Smooth muscle cell of the brain vasculature (primary cell): ENCODE results near the gene MAGEB17.
A peak's percentile ranks its signal among the peaks of the same experiment; 100 is the strongest.
"Not testable (repeated sequence)": the region's sequence is repeated elsewhere in the genome, so short reads cannot be mapped to it uniquely, and the experiment has no call there.

Experiments used
- DNase-seq: peaks from one replicate; pipeline ENCODE4 v3.0.0-alpha.2; 2012; ENCODE audit warnings: low read depth, low spot score

The MAGEB17 gene, protein sequence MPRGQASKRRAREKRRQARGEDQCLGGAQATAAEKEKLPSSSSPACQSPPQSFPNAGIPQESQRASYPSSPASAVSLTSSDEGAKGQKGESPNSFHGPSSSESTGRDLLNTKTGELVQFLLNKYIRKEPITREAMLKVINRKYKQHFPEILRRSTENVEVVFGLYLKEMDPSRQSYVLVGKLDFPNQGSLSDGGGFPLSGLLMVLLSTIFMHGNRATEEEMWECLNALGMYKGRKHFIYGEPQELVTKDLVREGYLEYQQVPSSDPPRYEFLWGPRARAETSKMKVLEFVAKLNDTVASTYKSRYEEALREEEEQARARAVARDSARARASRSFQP

DNA sequence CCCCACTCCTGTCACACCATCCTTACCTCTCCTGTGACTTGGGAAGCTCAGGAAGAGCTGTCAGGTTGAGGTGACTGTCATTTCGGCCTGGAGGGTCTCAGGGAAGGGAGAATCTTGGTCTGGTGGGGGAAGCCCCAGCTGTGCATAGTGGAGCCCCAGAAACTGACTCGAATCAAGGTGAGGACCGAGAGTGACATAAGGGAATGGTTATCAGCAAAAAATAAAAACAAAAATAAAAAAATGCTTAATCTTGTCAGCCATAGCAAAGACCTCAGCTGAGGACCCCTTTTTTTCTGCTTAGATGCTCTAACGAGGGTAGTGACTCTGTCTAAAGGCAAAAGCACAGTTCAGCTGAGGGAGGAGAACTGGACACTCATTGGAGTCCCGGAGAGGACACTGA is at the start of gene MAGEB17:
MAGEB17 (plus strand) TSS at position 301 of the 400 bp plus-strand sequence. CDS start 2,902 bp downstream, outside the sequence.
- DNase-seq: no peak

DNA sequence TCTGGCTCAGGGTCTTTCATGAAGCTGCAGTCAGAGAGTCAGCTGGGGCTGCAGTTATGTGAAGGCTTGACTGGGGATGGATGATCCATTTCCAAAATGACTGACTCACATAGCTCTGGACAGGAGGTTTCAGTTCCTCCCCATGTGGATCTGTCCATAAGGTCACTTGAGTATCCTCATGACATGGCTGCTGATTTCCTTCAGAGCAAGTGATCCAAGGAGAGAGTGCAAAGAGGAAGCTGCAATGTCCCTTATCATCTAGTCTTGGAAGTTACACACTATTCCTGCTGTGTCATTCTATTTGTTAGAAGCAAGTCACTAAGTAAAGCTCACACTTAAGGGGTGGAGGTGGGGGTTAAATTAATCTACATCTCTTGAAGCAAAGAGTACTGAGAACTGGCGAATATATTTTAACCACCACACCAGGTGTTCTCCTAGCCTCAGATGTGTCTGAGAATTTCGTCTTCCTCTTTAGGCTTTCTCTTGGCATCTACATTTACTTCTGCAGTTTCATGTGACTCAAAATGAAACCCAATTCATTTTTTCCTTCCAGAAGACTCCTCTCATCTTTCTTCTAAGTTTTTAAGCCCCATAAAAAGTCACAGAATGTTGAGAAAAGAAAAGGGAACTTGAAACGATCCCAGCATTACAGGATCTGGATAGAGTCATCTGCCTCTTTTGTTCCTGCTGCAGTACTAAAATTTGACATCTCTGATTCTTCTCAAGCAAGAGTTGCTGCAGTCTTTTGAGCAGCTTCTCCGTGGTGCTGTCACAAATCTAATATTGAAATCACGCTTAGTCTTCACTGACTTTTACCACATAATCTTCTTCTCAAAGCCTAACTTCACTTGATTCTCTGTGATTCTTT is 47.7 kb upstream of the MAGEB17 start:
- DNase-seq: no peak

DNA sequence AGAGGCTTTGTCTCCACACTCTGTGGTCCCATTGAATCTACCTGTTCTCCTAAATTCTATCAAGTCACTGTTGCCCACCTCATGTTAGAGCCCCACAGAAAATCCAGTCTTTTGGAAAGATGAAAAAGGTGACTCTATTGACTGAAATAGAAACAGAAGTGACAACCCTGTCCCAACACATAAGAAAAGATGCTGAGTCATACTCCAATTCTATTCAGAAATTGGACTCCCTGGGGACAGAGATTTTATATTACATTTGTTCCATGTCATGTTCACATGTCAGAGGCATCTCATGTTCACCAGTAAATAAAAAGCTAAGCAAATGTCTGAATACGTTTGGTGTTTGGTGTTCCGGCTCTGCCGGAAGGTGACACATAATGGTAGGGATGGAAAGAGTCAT is 46.9 kb upstream of the MAGEB17 start:
- DNase-seq: no peak

DNA sequence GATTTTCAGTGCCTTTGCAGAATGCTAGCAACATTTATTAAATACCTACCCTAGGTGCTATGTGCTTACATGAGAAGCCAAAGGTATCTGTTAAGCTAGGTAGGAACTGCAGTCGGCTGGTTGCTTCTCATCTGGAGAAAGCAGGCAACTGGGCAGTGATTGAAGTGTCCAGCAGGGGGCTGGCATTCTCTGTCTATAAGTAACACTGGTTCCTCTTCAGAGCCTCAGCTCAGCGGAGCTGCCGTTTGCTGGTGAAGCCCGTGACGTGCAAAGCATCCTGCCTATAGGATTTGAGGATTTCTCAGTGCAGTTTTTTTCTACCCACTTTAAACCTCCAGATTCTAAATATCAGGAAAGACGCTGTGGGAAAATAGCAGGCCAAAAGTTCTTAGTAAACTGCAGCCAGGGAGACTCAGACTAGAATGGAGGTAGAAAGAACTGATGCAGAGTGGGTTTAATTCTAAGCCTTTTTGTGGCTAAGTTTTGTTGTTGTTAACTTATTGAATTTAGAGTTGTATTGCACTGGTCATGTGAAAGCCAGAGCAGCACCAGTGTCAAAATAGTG is 44.0 kb upstream of the MAGEB17 start, which contains the start of gene GRPR:
GRPR (plus strand) TSS at position 344 of the 565 bp plus-strand sequence. CDS start 389 bp downstream, outside the sequence.
- DNase-seq: peak; percentile 51

DNA sequence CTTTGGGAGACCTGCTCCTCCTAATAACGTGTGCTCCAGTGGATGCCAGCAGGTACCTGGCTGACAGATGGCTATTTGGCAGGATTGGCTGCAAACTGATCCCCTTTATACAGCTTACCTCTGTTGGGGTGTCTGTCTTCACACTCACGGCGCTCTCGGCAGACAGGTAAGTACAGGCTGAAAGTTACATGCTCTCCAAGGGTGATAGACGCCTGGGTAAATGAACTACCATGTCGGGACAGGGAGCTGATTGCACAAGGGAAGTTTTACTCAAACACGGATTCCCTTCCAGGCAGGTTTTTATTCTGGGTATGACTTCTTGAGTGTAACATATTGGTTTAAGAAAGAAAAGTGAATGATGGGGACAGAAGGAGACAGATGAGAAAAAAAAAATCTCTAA is 43.1 kb upstream of the MAGEB17 start:
- DNase-seq: no peak

DNA sequence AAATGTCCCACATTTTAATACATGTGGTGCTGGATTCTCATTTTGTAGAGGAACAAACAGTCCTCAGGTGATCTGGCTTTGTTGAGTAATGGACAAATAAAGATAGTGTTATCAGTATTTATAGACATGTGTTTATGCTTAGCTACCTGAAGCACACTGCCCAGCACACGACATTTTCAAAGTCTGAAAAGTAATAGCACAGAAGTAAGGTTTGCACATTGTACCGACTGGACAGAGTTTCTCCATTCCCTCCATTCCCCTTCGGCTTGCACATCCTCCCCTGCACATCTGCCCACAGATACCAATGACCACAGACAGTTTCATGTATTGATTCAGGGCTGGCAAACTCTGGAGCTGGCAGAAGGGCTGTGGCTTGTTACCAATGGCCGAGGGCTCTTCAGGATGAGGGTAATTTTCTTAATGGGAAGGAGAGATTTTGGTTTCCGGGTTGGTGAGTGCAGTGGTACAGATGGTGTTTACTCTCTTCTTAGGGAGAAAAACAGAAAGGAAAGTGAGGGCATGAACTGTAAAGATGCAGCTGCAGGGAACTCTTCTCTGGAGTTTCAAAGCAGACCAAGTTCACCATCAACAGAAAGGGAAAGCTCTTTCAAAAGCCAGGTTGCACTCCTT is 41.6 kb upstream of the MAGEB17 start:
- no peak for DNase-seq

DNA sequence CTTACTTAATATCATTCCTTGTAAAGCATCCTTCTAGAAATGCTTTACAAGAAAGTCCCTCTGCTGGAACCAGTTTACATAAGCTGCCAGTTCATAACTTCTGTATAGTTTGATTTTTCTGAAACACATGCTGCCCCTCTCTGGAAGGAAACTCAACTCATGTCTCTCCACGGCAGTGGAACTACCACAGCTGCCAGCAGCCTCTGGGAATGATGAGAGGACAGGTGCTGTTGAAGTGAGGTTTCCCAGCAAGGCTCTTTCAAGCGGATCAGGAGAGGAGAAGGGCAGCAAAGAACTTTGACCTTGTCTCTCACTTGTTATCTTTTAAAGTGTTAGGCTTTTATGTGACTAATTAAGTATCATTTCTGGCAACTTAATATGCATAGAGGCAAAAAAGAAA is 36.6 kb upstream of the MAGEB17 start:
- no peak for DNase-seq

DNA sequence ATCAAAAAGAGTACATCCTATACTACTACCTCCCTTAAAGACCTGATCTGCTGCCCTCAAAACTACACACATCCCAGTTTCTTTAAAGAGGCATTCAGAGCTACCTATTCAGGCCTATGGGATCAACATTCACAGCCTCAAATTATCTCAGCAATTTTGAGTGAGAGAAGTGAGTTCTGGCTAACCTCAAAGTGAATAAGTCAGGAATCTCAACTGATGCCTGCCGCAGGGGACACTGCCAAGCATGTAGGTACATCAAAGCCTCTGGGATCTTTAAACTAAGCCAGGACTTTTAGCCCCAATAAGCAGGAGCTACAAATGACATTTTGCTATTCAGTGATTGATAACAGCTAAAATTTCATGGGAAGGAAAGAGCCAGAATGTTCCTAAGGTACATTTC is 32.3 kb upstream of the MAGEB17 start:
- no peak for DNase-seq

DNA sequence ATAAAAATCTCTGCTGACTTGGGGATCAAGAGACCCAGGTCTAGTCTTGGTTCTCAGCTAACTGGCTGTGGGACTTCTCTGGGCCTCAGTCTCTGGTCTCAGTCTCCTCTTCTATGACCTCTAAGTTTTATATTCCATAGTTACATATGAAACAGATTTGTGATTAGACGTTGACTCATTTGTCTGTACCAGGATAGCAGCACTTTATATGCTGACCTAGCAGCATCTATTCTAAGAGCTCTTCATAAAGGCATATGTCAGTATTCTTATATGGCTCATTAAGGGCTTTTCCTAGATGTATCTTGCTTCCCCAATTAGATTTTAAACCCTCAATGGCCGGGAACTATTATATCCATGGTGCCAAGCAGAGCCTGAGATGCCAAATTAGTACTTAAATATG is 31.2 kb upstream of the MAGEB17 start:
- no peak for DNase-seq

DNA sequence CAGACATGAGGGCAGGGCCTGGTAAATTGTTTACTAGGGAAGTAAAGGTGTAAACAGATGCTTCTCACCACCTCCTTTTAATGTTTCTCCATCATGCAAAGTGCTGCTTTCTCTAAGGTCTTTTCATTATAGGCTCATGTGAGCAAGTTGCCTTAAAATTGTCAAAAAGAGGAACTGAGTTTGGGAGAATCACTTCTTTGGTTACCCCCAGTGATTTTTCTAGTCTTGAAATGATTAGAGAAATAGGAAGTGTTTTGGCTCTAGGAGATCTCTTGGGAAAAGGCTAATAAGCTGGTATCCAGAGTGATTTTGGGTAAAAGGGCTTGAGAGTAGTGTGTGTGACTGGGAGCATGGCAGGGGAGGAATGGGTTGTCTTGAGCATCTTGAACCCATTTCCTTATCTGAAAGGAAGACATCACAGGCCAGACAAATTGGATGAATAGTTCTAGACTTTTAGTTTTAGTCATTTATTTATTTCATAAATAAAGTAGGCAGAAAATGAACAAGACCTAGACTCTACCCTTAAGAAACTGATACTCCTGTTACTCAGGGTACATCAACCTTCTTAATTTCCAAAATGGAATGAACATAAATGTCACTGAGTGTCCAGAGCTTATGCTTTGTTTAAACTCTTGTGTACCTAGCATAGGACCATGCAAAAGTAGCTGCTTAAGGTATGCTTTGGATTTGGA is 29.7 kb upstream of the MAGEB17 start:
- no peak for DNase-seq

DNA sequence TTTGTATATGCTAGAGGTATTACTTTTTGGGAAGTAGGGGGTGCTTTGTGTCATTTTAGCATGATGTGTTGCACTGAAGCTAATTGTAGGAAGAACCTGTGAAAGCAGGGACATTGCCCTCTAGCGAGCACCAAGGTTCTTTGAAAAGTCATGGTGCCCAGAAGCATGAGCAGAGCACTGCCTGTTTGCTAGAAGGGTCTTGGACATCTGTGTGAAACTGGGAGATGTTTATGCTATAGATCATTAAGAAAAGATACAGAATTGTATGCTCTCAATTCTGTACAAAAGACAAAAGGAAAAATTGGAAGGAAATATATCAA is 29.2 kb upstream of the MAGEB17 start:
- no peak for DNase-seq

DNA sequence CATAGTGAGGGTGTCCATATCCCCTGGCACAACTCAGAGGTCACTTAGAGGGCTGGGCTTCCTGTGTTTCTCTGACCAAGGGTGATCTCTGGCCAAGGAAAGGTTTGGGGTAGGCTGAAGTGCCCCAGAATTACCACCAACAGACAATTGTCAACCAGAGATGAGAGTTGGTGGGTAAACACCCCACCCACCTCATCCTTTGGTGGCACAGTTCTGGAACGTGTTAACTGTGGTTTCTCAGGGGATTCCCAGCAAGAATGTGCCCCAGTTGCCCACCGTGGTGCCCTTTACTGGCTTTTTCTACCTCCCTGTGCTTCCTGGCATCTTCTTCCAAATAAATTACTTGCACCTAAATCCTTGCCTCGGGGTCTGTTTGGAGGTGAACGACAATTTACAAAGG is 26.8 kb upstream of the MAGEB17 start:
- DNase-seq: no peak

DNA sequence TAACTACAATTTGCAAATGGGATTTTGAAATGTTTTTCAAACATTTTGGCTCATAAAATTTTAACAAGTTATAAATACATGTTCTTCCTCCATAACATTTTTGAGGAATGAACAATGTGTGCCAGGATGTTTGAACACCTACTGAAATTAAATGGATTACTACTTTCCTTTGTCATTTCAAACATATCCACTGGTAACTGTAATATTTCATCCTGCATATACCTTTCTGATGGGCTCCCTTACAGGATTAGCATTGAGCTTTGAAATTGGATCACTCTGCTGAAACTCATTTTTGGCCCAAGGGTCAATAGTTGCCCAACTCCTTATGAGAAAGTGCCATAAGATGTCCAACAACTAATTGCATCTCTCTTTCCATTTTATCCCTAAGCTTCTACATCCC is 26.3 kb upstream of the MAGEB17 start:
- no peak for DNase-seq

DNA sequence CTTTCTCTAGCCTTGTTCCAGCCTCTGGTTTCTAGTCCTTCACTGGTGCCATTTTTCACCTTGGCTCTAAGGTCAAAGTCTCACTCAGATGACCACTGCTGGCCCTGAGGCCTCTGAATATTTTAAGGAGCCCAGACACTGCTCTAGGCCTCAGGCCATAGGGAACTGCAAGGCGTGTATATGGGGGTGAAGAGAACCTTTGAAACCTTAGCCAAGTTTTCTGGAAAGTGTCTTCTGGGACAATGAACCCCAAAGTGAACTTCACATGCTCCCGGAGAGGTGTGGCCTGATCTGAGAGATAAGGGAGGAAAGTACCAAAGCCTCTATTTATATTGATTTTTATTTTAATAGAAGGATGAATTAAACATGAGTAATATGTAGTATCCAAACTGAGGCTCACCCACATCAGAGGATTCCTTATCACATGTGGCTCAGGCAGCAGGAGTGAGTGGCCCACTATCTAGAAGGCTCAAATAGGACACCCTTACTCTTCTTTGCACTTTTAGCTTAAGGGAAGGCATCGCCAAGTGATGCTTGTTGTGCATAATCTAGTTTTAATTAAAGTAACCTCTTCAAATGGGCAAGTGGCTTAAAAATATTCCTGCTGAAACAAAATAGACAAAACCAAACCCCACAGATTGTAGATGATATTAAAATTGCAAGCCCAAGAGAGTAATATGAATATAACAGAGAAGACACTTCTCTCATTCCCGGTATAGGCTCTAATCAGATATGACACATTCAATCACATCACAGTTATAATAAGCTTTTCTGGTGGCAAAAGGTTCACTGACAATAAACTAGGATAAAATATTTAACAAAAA is 25.6 kb upstream of the MAGEB17 start:
- no peak for DNase-seq

DNA sequence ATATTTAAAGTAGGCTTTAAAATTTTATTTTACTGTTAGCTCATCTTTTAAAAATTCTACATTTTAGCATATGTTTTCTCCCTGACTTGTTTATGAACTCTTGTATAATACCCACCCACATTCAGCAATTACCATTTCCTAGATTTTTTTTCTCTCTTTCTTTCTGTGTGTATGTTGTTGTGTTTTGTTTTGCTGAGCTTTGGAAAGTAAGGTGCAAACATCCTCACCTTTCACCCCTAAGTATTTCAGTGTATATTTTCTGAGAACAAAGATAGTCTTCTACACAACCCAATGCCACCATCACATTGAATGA is 25.1 kb upstream of the MAGEB17 start:
- no peak for DNase-seq

DNA sequence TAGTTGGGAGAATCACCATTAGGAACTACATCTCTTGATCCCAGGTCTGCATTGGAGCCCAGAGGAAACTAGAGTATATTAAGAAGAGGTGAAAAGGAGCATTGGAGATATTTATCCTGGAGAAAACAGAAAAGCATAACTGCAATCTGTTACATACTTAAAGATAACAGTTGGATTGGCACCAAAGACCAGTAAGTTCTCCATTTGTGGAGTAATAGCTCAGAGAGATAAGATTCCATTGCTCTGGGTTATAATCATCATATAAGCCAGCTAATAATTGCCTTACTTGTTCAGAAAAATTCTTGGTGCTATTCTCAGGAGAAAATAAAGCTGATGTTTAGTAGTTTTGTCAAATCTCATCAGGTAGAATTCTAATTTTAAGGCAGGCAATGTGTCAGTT is 23.3 kb upstream of the MAGEB17 start:
- DNase-seq: no peak

DNA sequence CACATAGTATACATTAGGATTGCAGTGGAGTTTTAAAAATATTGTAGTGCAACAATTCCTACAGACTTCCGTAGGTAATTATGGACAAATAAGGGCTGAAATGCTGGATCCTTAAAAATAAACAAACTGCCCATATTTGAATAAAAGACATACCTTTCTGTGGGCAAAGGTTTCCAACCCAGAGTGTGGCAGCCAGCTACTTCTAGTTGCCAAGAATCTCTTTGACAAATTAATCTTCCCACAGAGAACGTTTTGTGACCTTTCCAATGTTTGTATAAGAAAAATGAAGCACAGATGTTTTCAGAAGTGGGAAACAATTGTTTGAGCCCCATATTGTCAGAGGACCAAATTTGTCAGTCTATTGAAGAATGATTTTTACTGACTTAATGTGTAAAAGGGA is 22.9 kb upstream of the MAGEB17 start:
- no peak for DNase-seq

DNA sequence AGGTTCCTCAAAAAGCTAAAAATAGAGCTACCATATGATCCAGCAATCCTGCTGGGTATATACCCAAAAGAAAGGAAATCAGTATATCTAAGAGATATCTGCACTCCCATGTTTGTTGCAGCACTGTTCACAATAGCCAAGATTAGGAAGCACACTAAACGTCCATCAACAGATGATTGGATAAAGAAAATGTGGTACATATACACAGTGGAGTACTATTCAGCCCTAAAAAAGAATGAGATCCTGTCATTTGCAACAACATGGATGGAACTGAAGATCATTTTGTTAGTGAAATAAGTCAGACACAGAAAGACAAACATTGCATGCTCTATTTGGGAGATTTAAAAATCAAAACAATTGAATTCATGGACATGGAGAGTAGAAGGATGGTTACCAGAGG is 22.2 kb upstream of the MAGEB17 start:
- DNase-seq: not testable (repeated sequence)

DNA sequence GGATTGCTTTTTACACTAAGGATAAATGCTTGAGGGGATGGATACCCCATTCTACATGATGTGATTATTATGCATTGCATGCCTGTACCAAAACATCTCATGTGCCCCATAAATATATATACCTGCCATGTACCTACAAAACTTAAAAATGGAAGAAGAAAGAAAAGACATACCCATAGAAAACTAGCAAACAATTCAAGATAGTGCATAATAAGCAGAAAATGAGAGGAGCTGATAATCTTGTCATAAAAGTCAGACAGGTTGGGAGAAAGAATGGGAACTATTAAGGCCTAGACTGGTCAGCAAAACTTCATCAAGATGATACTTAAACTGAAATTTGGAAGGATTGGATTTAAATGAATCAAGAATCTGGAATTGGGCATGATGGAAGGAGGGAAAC is 21.6 kb upstream of the MAGEB17 start:
- DNase-seq: no peak

DNA sequence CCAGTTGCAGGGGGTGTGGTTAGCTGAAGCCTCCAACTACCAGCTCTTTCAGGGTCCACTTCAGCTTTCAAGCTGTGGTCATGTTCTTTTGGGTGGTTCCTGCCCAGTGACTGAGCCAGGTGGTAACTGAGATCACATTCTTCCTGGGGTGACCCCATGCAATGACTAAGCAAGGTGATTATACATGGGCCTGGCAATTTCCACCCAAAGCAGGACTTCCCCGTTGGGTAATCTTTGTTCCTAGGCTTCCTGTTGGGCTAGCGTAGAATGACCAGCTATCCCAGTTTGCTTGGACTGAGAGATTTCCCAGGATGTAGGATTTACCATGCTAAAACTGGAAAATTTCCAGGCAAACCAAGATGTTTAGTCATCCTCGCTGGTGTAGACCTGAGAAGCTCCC is 18.4 kb upstream of the MAGEB17 start:
- no peak for DNase-seq

DNA sequence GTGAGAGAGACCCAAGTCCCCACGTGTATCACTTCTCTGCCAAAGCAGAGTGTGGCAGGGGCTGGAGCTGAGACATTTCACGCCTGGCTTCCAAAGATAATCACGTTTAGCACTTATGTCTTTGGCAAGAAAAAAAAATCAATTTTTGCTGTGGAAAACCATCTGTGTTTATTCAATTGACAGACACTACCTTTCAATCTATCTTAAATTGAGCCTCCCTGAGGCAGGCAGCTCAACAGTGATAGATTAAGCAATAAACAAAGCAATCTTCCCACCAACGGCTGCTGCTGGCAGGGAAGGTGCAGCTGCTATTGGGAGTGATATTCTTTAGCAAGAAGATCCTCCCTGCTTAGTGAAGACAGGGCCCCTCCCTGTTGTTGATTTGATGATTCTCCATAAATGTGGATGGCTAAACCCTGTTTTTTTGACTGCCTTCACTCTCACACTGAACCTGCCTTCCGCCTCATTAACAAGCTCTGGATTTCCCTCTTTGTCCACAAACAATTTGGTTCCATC is 11.6 kb upstream of the MAGEB17 start:
- no peak for DNase-seq
